Vagina (tissue), 2 donors: ENCODE data around the gene BCAS4. TPM values are rescaled to one million over a fixed set of nuclear protein-coding genes. Genes with fewer than 3 reads are reported as not detected.

ENCODE experiments used
- DNase-seq, 2 donors: peaks; one replicate each; pipeline ENCODE4 v3.0.0-alpha.2; 2017; ENCODE audit errors: extremely low spot score in 2 of 2
- H3K27ac ChIP-seq: fragments of 200-600 bp; sonication (generic); one replicate; pipeline ENCODE4 v1.5.1; 2019
- H3K27me3 ChIP-seq: fragments of 200-600 bp; sonication (generic); one replicate; pipeline ENCODE4 v1.5.1; 2019
- H3K36me3 ChIP-seq, 2 donors: fragments of 200-600 bp; sonication (generic); one replicate each; pipeline ENCODE4 v1.5.1; 2017 to 2019
- H3K4me1 ChIP-seq: fragments of 200-600 bp; sonication (generic); one replicate; pipeline ENCODE4 v1.5.1; 2019
- H3K4me3 ChIP-seq, 2 donors: fragments of 200-600 bp; sonication (generic); 1 replicate in 1 of 2; 2 replicates in 1 of 2; pipeline ENCODE4 v1.5.1; 2016 to 2019
- H3K9me3 ChIP-seq: fragments of 200-600 bp; sonication (generic); one replicate; pipeline ENCODE4 v1.5.1; 2019
- CTCF ChIP-seq, 3 experiments: fragments of 450-650 bp in 2 of 3; fragments of 200-600 bp in 1 of 3; sonication (generic) in 1 of 3; IDR thresholded peaks; one replicate each; pipeline ENCODE4 v1.5.1; 2017 to 2019; ENCODE audit warnings: antibody characterized with exemption in 3 of 3, mild to moderate bottlenecking in 2 of 3, moderate library complexity in 2 of 3
- POLR2A ChIP-seq, 2 donors: fragments of 450-650 bp; IDR thresholded peaks; one replicate each; pipeline ENCODE4 v1.6.1; 2017; ENCODE audit warnings: antibody characterized with exemption in 2 of 2, mild to moderate bottlenecking in 2 of 2, moderate library complexity in 2 of 2
- POLR2AphosphoS5 ChIP-seq, 2 donors: sonication (generic); formaldehyde crosslinking; IDR thresholded peaks; one replicate each; pipeline ENCODE4 v1.9.0; 2017; ENCODE audit warnings: antibody characterized with exemption in 2 of 2, mild to moderate bottlenecking in 2 of 2, low read depth in 1 of 2; ENCODE audit not compliant: insufficient read depth in 1 of 2
- intact Hi-C: fragments of 100-400 bp; cut with DNase I; formaldehyde crosslinking; loops from one replicate; pipeline ENCODE4 v1.15.1; 2023
- small RNA-seq: library from RNA; depleted of rRNA; stranded (forward); fragments of <200 nt; gene quantifications from one replicate; pipeline ENCODE3, GENCODE V24; 2016
- total RNA-seq: library from RNA; depleted of rRNA; stranded (reverse); fragments of >200 nt; gene quantifications from one replicate; pipeline ENCODE4 v1.2.3, GENCODE V29; 2016

BCAS4 gene
- total RNA-seq, 1 donor from 2014 or later = 1.7 TPM

DNA sequence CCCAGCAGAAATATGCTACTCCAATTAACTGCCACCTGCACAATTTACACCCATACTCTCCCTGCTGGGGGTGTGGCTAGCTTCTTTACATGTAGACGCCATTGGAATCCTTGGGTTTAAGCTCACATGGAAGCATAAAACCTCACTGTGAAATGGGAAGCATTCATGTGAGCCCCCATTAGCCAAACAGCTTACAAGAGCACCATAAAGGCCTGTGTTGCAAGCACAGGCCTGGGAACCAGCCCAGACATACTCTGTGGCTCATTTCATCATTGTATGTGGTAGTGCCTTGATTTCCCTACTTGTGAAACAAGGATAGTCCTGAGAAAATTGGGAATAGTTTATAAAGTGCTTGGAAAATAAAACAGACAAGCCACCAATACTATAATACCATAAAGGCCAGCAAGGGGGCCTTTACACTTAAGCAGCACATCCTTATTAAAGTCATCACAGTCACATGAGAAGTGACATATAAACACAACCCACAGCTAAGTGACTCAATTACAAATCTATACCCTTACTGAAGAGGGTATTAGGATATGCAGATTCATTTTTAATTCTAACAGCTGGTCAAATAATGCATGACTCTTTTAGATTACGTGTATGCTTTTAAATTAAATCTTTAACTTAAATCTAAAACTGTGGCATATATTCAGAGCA, 129.5 kb downstream of the BCAS4 start:
- Histone ChIP-seq H3K27ac (no peak overlapping the region), H3K4me1 (peaks cover 98% of the 10 kb centered on the region), H3K9me3 (no peaks in the 10 kb centered on the region), H3K4me3 (no peak overlapping the region), H3K27me3 (no peaks in the 10 kb centered on the region), H3K36me3 (peaks cover 0 to 5% of the 10 kb centered on the region in 2 donors)
- no peak for DNase-seq
- intact Hi-C loops = no loop called here
- TF ChIP-seq POLR2A (IDR thresholded peaks at IDR 0.05) (no peak), POLR2AphosphoS5 (IDR thresholded peaks at IDR 0.05; ENCODE audit: insufficient read depth in 1 of 2, low read depth in 1 of 2) (no peak), CTCF (IDR thresholded peaks at IDR 0.05) (no peak)

- H3K27ac ChIP-seq = no peak overlapping the region
- no peak for TF ChIP-seq CTCF (IDR thresholded peaks at IDR 0.05)
- no peak for TF ChIP-seq POLR2AphosphoS5 (IDR thresholded peaks at IDR 0.05; ENCODE audit: insufficient read depth in 1 of 2, low read depth in 1 of 2)
- no peak for TF ChIP-seq POLR2A (IDR thresholded peaks at IDR 0.05)
- no peak for DNase-seq
- peaks cover 86% of the 10 kb centered on the region for H3K4me1 ChIP-seq
- no peaks in the 10 kb centered on the region for H3K9me3 ChIP-seq
- intact Hi-C loops = loop anchor here (5.0 kb wide), 1 partner anchor 109 kb away; no protein-coding TSS in a partner anchor
- no peaks in the 10 kb centered on the region for H3K27me3 ChIP-seq
- no peak overlapping the region for H3K4me3 ChIP-seq
- H3K36me3 ChIP-seq = peaks cover 0 to 5% of the 10 kb centered on the region in 2 donors
Measured at GRCh38 chr20:50926530-50926929, 131.7 kb downstream of the BCAS4 start.

Small RNAs within 50 kb of the gene (small RNA-seq; reads per million reads assigned to genes)
- gene TMSB4XP6 = not detected

Other genes starting within 250 kb of the BCAS4 start
- gene RIPOR3, start 103.5 kb upstream of the BCAS4 start, total RNA-seq = 38.1 TPM
- gene PARD6B, start 63.5 kb upstream of the BCAS4 start, total RNA-seq = 4.7 TPM
- 51.6 TPM for gene ADNP, start 136.4 kb downstream of the BCAS4 start, total RNA-seq
- 21.1 TPM for gene DPM1, start 163.5 kb downstream of the BCAS4 start, total RNA-seq
- 3.2 TPM for gene MOCS3, start 163.8 kb downstream of the BCAS4 start, total RNA-seq
- 7.9 TPM for gene KCNG1, start 228.0 kb downstream of the BCAS4 start, total RNA-seq